CD4-positive, alpha-beta memory T cell (primary cell): Measurements from ENCODE around the gene PUDP. TPM values are rescaled to one million over a fixed set of nuclear protein-coding genes. Genes with fewer than 3 reads are reported as not detected.
"Not testable (repeated sequence)": the region's sequence is repeated elsewhere in the genome, so short reads cannot be mapped to it uniquely, and the experiment has no call there.

ENCODE experiments used
- CTCF ChIA-PET: fragments of 350-600 bp; sonication (Branson Sonifier 250); formaldehyde crosslinking; loops from one replicate; lab custom pipeline; 2021; ENCODE audit warnings: inconsistent platforms; ENCODE audit not compliant: partially characterized antibody; lab: Charles Lee
- POLR2A ChIA-PET: fragments of 350-600 bp; sonication (Branson Sonifier 250); formaldehyde crosslinking; loops from one replicate; lab custom pipeline; 2021; ENCODE audit not compliant: partially characterized antibody; lab: Charles Lee
- DNase-seq, 5 donors: peaks; one replicate each; pipeline versions ENCODE4 v3.0.0 to v3.0.0-alpha.2; 2020 to 2022; ENCODE audit warnings: mixed read lengths in 1 of 5
- H3K27ac ChIP-seq: one replicate; pipeline ENCODE4 v1.7.0; 2013; ENCODE audit warnings: low read depth, low read length
- H3K27me3 ChIP-seq: 2 replicates; pipeline ENCODE4 v1.7.0; 2013; ENCODE audit warnings: mild to moderate bottlenecking, low read length, moderate library complexity; ENCODE audit not compliant: insufficient read depth
- H3K36me3 ChIP-seq: 2 replicates; pipeline ENCODE4 v1.7.0; 2013; ENCODE audit warnings: mild to moderate bottlenecking, low read length, moderate library complexity; ENCODE audit not compliant: insufficient read depth
- H3K4me1 ChIP-seq: 2 replicates; pipeline ENCODE4 v1.7.0; 2013; ENCODE audit warnings: mild to moderate bottlenecking, low read length, moderate library complexity; ENCODE audit not compliant: insufficient read depth
- H3K4me3 ChIP-seq, 2 donors: one replicate each; pipeline ENCODE4 v1.7.0; 2013; ENCODE audit warnings: low read length in 2 of 2, mild to moderate bottlenecking in 1 of 2
- H3K9me3 ChIP-seq, 2 donors: one replicate each; pipeline ENCODE4 v1.7.0; 2013; ENCODE audit warnings: low read length in 2 of 2, control low read depth in 1 of 2; ENCODE audit not compliant: control insufficient read depth in 1 of 2
- H3K27ac Mint-ChIP-seq, 7 donors: one replicate each; pipeline ENCODE4 v1.8.0; 2020 to 2021; ENCODE audit warnings: mixed read lengths in 7 of 7, mild to moderate bottlenecking in 6 of 7, inconsistent platforms in 3 of 7, moderate library complexity in 3 of 7
- H3K27me3 Mint-ChIP-seq, 2 donors: one replicate each; pipeline ENCODE4 v1.8.0; 2020 to 2021; ENCODE audit warnings: mixed read lengths in 2 of 2
- H3K36me3 Mint-ChIP-seq, 2 donors: one replicate each; pipeline ENCODE4 v1.8.0; 2020 to 2021; ENCODE audit warnings: mixed read lengths in 2 of 2, inconsistent platforms in 1 of 2, mild to moderate bottlenecking in 1 of 2
- H3K4me1 Mint-ChIP-seq, 4 donors: one replicate each; pipeline ENCODE4 v1.8.0; 2020 to 2021; ENCODE audit warnings: mixed read lengths in 4 of 4, mild to moderate bottlenecking in 1 of 4
- H3K4me3 Mint-ChIP-seq, 8 donors: one replicate each; pipeline ENCODE4 v1.8.0; 2020 to 2021; ENCODE audit warnings: mixed read lengths in 8 of 8, mild to moderate bottlenecking in 7 of 8, moderate library complexity in 6 of 8, inconsistent platforms in 3 of 8
- H3K9me3 Mint-ChIP-seq, 8 donors: one replicate each; pipeline ENCODE4 v1.8.0; 2020 to 2021; ENCODE audit warnings: mixed read lengths in 8 of 8, mild to moderate bottlenecking in 5 of 8, inconsistent platforms in 3 of 8, moderate library complexity in 1 of 8
- intact Hi-C: fragments of 100-400 bp; cut with micrococcal nuclease; formaldehyde crosslinking; loops from one replicate; pipeline ENCODE4 v1.15.1; 2023
- polyA plus RNA-seq, 2 donors: library from polyadenylated mRNA; unstranded; fragments of 300-500 nt; fragmentation: Illumina TruSeq; gene quantifications; one replicate each; pipeline ENCODE4 v1.2.3, GENCODE V29; 2021
- total RNA-seq, 2 experiments: library from RNA; stranded (reverse); gene quantifications; one replicate each; pipeline ENCODE4 v1.2.3, GENCODE V29; 2021

PUDP gene
- total and polyA plus RNA-seq, 4 experiments from 2014 or later = 10.7 to 22.5 (median 16.4) TPM

GRCh38 chrX:7024850-7025249 lies 123.1 kb downstream of the PUDP start:
- Histone ChIP-seq H3K9me3 (no peaks in the 10 kb centered on the region), H3K4me1 (no peaks in the 10 kb centered on the region), H3K27me3 (no peaks in the 10 kb centered on the region), H3K4me3 (no peak overlapping the region), H3K36me3 (no peaks in the 10 kb centered on the region), H3K27ac (no peak overlapping the region)
- no peak for DNase-seq
- ChIA-PET CTCF (no interaction called here), POLR2A (no interaction called here)
- Mint-ChIP-seq H3K4me3 (no peak overlapping the region), H3K27me3 (no peaks in the 10 kb centered on the region), H3K27ac (no peak overlapping the region), H3K9me3 (peaks cover 0 to 1% (median 0%) of the 10 kb centered on the region in 8 donors), H3K4me1 (no peaks in the 10 kb centered on the region), H3K36me3 (peaks cover 0 to 9% of the 10 kb centered on the region in 2 donors)
- intact Hi-C loops = no loop called here

DNA sequence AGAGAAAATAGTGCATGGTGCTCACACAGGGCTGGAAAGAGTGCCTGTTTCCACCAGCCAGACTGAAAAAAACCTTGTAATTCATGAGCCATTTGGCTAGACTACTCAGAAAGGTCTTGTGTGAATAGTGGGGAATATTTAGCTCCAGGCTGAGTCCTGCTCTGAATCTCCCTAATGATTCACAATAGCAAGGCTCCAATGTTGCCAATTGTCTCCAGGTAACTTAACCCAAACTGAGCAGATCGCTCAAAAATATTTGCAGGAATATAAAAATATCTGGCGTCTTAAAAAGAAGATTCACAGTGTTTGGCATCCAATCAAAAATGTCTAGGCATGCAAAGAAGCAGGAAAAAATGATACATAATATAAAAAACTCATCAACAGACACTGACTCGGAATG lies 125.0 kb downstream of the PUDP start:
- H3K4me1 ChIP-seq, H3K27me3 ChIP-seq, H3K36me3 ChIP-seq, intact Hi-C loops, POLR2A ChIA-PET, H3K9me3 Mint-ChIP-seq, H3K4me1 Mint-ChIP-seq, CTCF ChIA-PET, H3K4me3 Mint-ChIP-seq, H3K27ac ChIP-seq, DNase-seq, H3K9me3 ChIP-seq, H3K4me3 ChIP-seq, H3K36me3 Mint-ChIP-seq, H3K27ac Mint-ChIP-seq, H3K27me3 Mint-ChIP-seq: not testable (repeated sequence)

- Mint-ChIP-seq H3K4me1 (no peaks in the 10 kb centered on the region), H3K4me3 (no peak overlapping the region), H3K27me3 (no peaks in the 10 kb centered on the region), H3K9me3 (peaks cover 0 to 2% (median 0%) of the 10 kb centered on the region in 8 donors), H3K36me3 (peaks cover 0 to 3% of the 10 kb centered on the region in 2 donors), H3K27ac (no peak overlapping the region)
- Histone ChIP-seq H3K4me1 (no peaks in the 10 kb centered on the region), H3K27me3 (no peaks in the 10 kb centered on the region), H3K4me3 (no peak overlapping the region), H3K27ac (no peak overlapping the region), H3K9me3 (no peaks in the 10 kb centered on the region), H3K36me3 (no peaks in the 10 kb centered on the region)
- intact Hi-C loops = no loop called here
- POLR2A ChIA-PET = no interaction called here
- no peak for DNase-seq
- CTCF ChIA-PET = no interaction called here
These were observed 126.0 kb downstream of the PUDP start for GRCh38 chrX:7021991-7022390.

- no peaks in the 10 kb centered on the region for H3K27me3 ChIP-seq
- no peak overlapping the region for H3K4me3 ChIP-seq
- ChIA-PET POLR2A (no interaction called here), CTCF (no interaction called here)
- no peaks in the 10 kb centered on the region for H3K9me3 ChIP-seq
- no peaks in the 10 kb centered on the region for H3K36me3 ChIP-seq
- H3K4me1 ChIP-seq = no peaks in the 10 kb centered on the region
- DNase-seq = no peak
- no peak overlapping the region for H3K27ac ChIP-seq
- Mint-ChIP-seq H3K9me3 (peaks cover 0 to 2% (median 0%) of the 10 kb centered on the region in 8 donors), H3K36me3 (no peaks in the 10 kb centered on the region), H3K4me3 (no peak overlapping the region), H3K27ac (no peak overlapping the region), H3K4me1 (no peaks in the 10 kb centered on the region), H3K27me3 (no peaks in the 10 kb centered on the region)
- intact Hi-C loops = no loop called here
These were observed 128.4 kb downstream of the PUDP start for GRCh38 chrX:7019555-7019954.

DNA sequence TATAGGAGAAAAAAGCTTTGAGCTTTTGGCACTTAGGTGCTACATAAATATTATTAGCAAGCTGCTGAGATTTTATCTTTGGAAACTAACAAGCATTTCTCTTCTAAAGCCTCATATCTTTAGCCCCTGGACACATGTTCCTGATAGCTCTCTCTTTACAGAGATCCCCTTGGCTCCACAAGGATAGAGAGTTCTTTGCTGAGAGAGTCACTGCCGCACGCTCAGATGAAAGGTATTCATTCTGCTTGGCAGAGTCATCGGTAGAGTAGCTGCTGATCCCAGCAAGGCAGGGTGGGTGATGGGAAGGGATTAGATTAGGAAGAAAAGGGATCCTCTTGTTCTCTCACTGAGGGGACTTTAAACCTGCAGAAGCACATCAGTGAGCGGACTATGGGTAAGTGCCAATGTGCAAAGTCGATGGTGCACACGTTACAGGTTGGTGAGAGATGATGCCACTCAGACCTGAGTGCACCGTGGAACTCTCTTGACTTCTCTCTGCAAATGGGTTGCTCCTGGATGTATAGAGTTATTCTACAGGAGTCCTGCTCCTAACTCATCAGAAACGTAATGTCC lies 135.6 kb downstream of the PUDP start:
- H3K4me1 Mint-ChIP-seq, intact Hi-C loops, H3K36me3 Mint-ChIP-seq, H3K36me3 ChIP-seq, H3K9me3 Mint-ChIP-seq, CTCF ChIA-PET, H3K4me3 ChIP-seq, H3K4me3 Mint-ChIP-seq, POLR2A ChIA-PET, H3K27ac Mint-ChIP-seq, H3K27ac ChIP-seq, H3K9me3 ChIP-seq, DNase-seq, H3K27me3 ChIP-seq, H3K4me1 ChIP-seq, H3K27me3 Mint-ChIP-seq: not testable (repeated sequence)

DNA sequence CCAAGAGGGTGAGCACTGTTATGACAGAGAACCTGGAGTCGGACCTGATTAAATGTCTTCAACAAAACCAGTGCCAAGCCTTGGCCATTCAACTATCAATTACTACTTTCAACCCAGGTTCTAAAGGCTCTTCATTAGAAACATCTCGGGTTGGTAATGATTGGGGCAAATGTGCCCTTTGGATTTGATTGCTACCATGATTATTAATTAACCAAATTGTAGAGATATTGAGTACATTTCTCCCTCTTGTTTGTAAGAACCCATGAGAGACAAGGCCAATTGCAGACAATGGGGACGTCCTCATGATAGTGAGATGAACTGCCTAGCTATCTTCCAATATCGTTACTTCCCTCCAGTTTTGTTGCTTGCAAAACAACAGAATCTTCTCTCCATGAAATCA lies 137.1 kb downstream of the PUDP start:
- H3K9me3 Mint-ChIP-seq, intact Hi-C loops, H3K27ac Mint-ChIP-seq: not testable (repeated sequence)

GRCh38 chrX:7007328-7007727 lies 140.6 kb downstream of the PUDP start:
- CTCF ChIA-PET, H3K27me3 Mint-ChIP-seq, H3K27ac Mint-ChIP-seq, POLR2A ChIA-PET, H3K27ac ChIP-seq, H3K27me3 ChIP-seq, H3K36me3 Mint-ChIP-seq, H3K4me1 ChIP-seq, H3K4me3 Mint-ChIP-seq, H3K9me3 Mint-ChIP-seq, H3K9me3 ChIP-seq, H3K4me1 Mint-ChIP-seq, H3K36me3 ChIP-seq, intact Hi-C loops, DNase-seq, H3K4me3 ChIP-seq: not testable (repeated sequence)

More for the DNA sequence above, 137.1 kb downstream of the PUDP start:
- H3K27ac ChIP-seq, H3K36me3 Mint-ChIP-seq, H3K4me3 ChIP-seq, H3K27me3 Mint-ChIP-seq, DNase-seq, H3K9me3 ChIP-seq, CTCF ChIA-PET, H3K4me3 Mint-ChIP-seq, H3K4me1 ChIP-seq, POLR2A ChIA-PET, H3K36me3 ChIP-seq, H3K27me3 ChIP-seq, H3K4me1 Mint-ChIP-seq: not testable (repeated sequence)
